Measurements from ENCODE around the gene SNAI3.
"Not testable (repeated sequence)": the region's sequence is repeated elsewhere in the genome, so short reads cannot be mapped to it uniquely, and the experiment has no call there.

The SNAI3 gene

DNA sequence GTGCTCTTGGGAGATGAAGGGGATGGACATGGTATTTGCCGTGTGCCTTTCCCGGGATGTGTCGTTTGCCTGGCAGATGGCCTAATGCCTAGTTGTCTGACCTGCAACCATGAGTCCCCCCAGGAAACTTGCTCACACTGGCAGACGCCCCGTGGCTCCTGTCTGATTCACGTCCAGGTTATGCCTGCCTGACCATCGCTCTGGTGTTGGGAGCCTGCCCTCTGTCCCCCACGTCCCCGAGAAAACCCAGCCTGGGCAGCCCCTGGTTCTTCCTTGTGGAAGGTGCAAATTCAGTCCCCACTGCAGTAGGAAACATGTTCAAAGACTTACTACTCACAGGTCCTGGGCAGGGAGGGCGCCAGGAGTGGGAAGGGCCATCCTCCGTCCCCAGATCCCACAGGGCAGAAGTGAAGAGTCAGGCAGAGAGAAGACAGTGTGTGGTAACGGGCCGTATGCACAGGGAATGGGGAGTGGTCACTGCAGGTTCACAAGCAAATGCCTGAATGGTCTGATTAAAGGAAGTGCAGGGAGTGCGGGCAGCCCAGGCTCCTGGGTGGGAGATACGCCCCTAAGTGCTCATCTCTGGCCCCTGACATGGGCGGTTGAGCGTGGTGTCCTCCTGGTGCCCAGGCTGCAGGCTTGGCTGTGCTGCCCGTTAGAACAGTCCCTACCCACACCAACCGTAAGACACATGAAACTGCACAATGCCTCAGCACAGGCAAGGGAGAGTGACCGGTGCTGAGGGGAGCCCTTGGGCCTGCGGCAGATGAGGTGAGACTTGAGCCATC, 4.2 kb upstream of the SNAI3 start:
- DNase-seq (ENCODE audit: low read depth): no peak

DNA sequence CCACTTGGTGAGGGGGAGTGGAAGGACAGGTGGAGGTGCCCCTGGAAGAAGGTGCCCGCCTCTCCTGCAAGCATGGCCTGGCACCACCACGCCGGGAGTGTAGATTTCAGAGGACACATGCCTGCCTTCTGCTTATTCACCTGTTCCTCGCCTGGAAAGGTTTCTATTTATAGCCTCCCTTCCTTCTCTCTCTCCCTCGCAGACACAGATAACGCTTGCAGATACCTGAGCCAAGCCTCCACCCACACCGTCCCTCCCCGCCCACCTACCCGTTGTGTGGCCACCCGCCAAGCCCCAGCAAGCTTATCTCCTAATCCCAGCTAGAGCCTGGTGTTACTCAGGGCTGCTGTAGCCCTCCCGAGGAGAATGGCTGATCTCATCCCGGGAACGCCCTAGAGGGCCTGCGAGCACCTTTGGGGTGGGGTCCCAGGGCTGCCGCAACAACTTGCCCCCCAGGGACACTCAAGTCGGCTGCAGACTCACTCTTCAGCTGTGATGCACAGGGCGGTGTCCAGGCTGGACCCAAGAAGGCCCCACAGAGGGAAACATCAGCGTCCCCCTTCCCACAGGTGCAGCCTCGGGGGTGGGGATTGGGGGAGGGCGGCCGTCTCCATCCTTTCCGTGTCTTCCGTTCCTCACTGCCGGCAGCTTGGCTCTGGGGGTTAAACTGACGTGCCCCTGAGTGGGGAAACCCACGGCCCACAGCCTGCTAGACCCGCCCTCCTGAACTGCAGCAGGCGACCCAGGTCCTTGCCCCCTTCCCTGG, 1.9 kb upstream of the SNAI3 start:
- no peak for DNase-seq (ENCODE audit: low read depth)

DNA sequence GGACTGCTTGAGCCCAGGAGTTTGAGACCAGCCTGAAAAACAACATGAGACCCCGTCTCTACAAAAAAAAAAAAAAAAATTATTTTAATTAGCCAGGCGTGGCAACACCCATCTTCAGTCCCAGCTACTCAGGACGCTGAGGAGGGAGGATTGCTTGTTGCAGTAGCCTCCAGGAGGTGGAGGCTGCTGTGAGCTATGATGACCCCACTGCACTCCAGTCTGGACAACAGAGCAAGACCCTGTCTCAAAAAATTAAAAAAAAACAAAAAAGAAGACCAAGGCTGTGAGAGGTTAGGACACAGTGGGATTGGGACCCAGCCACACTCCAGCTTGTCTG, 1.3 kb upstream of the SNAI3 start:
- DNase-seq (ENCODE audit: low read depth): no peak

DNA sequence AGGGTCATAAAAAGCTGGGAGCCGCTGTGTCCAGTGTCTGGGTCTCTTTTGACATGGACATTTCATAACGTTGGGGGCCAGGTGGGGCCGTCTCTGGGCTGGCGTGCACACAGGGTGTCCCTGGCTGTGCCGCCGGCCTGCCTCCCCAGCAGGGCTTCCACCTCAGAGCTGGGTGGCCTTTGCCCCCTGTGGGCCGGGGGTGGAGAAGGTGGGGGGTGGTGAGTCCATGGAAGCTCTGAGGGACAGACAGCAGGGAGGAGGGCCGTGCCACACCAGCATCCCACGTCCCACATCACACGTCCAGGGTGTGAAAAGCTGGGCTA, 908 bp upstream of the SNAI3 start:
- DNase-seq (ENCODE audit: low read depth): no peak

DNA sequence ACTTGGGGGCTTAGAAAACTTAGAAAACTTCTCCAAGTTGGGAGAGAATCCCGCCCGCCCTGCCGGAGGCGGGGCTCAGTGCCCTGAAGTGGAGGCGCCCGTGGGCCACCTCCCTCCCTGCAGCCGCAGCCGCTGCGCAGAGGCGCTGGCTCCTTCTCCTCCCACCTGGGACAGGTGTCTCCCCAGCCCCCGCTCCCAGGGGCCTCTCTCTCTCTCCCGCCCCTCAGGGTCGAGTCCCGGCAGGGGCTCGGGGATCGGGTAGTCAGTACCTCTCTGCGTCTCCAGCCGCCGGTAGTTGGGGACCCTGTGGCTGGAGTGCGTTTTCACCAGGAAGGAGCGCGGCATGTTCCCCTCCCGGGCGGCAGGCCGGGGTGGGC, 257 bp downstream of the SNAI3 start:
- peak; percentile 51 for DNase-seq (ENCODE audit: low read depth)

DNA sequence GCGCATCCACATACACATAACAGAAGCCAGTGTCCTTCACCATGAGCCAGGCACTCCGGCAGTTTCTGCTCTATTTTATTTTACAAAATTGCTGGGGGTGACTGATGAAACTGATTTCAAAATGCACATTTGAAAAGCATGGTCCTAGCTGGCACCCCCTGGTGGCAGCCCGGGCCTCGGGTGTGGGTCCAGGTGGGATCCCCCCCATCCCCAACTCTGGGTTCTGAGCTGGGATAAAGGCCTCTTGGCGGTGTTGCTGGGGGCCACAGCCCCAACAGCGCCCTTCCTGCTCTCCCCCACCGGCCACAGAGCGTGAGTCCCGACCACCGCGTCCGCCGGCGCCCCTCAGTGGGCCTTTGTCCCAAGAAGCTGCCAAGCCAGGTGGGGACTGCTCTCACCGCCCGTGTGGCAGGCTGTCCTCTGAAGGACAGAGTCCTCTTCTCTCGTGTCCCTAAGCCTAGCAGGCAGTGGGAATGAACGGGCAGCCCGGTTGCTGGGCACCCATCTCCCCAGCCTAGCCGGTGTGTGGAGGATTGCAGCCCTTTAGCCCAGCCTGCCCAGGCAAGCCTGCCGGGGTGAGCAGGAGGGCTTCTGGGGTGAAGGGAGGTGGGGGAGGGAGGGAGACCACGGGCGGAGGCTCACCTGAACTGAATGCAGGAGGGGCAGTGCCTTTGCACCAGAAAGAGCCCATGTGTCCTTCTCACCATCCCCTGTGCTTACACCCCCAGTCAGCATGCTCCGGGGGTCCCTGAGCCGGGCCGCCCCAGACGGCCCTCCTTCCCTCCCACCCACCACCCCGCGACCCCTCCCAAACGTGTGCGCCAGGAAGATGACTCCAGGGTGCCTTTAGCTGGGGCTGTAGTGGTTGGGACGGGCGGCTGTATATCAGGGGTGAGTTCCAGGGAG, 898 bp downstream of the SNAI3 start:
- no peak for DNase-seq (ENCODE audit: low read depth)

DNA sequence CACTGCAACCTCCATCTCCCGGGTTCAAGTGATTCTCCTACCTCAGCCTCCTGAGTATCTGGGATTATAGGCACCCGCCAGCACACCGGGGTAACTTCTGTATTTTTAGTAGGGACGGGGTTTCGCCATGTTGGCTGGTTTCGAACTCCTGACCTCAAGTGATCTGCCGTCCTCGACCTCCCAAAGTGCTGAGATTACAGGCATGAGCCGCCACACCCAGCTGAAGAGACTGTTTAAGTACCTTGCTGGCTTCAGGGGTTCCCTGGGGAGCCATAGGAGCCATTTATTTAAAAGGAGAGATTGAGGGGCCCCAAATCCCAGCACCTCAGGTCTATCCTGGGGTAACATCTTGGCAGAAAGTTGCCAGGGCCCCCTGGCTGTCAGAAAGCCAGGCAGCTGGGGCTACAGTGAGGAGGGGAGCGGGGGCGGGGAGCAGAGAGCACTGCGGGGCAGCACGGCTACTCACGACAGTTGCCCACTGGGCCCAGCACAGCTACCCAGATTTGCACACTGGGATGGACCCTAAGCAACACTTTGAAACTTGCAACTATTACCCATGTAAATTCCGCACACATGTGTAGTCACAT, 1.6 kb downstream of the SNAI3 start:
- DNase-seq (ENCODE audit: low read depth): no peak

DNA sequence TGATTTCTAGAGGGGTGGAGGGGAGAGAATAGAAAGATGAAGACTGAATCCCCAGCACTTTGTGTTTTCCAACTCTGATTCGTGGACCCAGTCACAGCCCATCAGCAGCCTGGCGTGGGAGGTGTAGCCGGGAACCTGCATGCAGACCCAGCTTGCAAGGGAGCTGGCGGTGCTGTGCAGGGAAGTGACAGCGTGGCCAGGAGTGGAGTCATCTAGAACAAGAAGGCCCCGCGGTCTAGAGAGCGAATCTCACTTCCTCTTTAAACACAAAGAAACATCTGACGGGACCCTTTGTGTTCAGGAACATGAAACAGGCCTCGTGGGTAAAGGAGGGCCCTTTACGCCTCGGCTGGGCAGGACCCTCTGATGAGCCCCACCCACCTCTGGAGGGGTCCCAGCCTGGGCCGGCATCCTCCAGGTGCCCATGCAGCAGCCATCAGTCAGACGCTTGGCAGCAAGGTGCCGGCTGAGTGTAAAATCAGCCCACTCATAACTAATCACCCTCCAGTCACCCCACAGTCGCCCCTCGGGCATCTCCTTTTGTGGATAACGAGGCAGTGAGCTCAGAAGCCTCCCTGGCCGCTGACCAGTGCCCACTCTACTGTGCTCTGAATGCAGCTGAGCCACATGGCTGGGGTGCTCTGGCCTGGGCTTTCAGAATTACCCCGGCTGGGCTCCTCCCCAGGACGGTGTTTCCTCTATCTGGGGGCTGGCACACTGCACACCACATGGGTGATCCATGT, 4.4 kb downstream of the SNAI3 start:
- DNase-seq (ENCODE audit: low read depth): peak; percentile 45

DNA sequence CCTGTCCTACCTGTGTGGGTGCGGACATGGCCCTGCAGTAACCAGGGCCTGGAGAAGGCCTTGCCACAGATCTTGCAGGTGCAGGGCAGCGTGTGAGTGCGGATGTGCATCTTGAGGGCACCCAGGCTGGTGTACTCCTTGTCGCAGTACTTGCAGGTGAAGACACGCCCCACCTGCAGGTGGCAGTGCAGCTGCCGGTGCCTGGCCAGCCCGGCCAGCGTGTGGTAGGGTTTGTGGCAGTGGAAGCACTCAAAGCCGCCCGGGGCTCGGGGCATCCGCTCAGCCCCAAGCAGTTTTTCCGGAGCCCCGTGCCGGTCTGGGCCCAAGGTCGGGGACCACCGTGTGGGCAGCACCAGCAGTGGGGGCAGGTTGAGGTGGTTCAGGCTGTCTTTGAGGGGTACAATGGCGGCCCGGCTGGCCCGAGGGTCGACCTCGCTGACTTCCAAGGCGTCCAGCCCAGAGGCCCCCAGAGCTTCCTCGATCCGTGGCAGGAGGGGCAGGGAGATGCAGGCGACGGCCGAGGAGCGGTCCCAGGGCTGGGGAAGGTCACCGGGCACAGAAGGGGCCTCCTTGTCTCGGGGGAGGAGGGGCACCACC, 5.1 kb downstream of the SNAI3 start:
- DNase-seq (ENCODE audit: low read depth): no peak

DNA sequence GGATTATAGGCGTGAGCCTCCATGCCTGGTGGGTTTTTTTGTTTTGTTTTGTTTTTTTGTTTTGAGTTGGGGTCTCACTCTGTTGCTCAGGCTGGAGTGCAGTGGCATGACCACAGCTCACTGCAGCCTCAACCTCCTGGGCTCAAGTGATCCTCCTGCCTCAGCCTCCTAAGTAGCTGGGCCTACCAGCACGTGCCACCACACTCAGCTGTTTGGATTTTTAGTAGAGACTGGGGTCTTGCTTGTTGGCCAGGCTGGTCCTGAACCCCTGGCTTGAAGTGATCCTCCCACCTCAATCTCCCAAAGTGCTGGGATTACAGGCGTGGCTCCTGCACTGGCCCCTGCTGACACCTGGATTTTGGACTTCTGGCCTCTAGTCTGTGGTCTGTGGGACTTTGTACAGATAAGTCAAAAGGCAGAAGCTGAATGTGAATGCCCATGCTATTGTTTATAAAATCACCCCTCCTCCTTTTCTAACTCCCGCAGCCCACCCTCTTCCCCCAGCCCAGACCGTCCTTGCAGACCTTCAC, 5.7 kb downstream of the SNAI3 start:
- no peak for DNase-seq (ENCODE audit: low read depth)

DNA sequence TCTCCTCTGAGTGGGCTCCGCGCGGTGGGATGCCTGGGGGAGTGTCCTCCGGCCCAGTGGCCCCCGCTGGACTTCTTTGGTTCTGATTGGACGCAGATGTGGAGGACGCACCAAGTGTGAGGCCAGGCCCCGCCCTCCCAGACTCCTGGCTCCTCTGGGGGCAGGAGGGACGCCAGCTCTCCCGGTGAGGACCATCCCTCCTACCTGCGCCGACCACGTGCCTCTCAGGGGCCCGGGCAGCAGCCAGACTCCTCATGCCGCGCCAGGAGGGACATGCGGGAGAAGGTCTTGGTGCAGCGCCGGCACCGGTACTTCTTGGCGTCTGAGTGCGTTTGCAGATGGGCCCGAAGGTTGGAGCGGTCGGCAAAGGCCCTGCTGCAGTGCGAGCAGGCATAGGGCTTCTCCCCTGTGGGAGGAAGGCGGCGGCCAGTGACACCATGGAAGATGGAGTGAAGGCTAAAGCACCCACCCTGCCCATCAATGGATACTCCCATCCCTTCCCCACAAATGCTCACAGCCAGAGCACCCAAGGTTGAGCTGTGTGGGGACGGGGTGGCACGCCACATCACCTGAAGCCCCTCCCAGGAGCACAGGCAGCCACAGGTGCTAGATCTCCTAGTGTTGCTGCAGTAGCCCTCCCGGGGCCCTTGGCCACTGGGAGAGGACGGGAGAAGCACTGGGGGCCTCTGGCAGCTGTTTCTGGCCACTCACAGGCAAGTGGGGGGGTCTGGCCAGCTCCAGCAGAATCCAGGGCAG, 7.9 kb downstream of the SNAI3 start:
- no peak for DNase-seq (ENCODE audit: low read depth)

DNA sequence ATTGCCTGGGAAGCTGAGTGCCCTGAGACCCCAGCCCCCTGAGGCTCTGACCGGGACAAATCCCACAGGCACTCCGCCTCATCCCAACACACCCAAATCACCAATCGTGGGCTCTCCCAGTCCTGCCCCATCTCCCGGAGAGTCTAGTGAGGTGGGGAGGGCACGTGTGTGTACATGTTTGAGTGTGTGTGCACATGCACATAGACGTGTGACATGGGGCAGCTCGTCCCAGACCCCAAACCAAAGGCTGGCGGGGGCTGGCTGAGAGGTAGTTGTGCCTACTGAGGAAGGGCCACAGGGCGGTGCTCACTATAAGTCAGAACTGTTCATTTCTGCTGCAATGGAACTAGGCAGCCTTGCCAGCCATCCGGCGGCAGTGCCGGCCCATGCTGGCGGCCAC, 8.6 kb downstream of the SNAI3 start:
- no peak for DNase-seq (ENCODE audit: low read depth)

DNA sequence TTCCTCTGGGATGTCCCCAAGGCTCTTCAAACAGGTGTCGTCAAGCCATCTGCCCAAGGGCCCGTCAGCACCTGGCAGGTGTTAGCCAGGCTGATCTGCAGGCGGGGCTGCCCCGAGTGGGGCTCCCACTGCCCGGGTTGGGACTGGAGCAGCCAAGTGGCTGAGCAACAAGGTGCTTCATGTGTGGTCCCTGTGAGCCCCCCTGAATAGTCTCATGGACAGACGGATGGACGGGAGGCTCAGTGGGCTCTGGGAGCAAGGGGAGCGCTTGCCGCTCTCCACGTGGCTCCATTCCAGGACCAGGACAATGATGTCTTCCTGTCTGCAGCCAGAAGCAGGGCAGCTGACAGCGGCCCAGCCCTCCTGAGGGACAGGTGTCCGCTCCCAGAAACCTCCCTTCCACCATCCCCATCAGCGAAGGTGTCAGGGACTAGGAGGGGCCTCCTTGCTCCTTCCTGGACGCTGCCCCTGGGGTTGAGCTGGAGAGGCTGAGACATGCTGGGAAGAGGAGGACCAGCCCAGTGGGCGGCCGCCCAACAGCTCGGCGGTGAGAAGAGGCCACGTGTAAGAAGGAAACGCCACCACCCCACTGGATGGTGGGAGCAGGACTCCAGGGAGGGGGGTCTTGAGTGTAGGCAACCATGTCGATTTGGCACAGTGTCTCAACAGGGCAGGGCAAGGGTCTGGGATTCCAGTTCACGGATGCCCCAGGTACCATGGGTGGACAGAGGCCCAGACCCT, 9.6 kb downstream of the SNAI3 start:
- no peak for DNase-seq (ENCODE audit: low read depth)

DNA sequence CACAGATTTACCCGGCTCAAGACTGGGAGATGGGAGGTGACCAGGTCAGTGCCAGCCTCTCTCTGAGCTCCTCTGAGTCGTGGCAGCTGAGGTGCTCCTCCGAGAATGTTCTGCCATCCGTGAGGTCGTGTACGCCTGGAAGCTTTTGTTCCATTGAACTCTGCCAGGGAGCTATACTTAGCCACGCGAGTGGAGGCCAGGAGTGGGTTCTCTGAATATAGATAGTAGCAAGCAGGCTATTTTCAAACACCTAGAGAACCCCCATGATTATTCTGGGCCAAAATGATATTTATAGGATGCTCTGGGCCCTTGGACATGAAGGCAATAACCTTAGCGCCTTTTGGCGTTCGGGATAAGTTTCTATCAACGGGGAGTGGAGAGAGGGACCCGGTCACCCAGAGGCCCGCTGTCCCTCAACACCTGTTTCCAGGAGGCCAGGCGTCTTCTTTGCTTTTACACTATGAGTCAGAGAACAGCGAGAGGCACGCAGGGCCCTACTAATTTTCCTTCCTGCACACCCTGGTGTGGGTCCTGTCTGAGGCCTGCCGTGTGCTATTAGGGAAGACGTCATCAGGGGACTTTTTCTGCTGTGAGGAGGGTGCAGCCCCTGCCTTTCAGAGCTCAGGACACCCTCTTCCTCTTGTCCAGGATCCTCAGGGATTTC, 12.5 kb downstream of the SNAI3 start:
- DNase-seq (ENCODE audit: low read depth): no peak

DNA sequence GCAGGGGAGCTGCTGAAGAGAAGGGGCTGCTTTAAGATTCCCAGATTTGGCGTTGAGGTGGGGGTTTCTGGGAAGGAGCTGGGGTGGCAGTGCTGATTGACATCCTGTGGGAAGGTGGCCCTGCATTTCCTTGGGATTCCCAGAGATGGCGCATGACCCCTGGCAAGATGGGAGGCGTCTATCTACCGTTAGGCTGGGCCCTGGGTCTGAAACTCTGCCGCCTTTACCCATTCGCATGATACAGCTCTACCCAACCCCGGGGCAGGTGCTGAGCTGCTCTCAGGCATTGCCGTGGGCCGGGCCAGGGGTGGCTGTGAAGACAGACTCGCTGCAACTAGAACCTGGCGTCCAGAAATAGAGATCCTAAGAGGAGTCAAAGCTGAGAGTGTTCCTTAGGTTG, 13.5 kb downstream of the SNAI3 start:
- no peak for DNase-seq (ENCODE audit: low read depth)

DNA sequence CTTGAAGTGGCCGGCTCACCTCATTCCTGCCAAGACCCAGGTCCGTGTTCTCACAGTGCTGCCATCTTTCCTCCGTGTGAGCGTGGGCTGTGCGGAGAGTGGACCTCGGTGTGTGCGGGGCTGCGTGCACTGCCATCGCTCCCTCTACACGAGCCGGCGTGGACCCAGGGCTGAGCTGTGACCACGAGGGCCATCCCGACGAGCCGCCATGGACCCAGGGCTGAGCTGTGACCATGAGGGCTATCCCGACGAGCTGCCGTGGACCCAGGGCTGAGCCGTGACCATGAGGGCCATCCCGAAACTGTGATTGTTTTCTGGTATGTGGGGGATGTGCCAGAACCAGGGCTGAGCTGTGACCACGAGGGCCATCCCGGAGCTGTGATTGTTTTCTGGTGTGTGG, 14.5 kb downstream of the SNAI3 start:
- DNase-seq (ENCODE audit: low read depth): no peak

DNA sequence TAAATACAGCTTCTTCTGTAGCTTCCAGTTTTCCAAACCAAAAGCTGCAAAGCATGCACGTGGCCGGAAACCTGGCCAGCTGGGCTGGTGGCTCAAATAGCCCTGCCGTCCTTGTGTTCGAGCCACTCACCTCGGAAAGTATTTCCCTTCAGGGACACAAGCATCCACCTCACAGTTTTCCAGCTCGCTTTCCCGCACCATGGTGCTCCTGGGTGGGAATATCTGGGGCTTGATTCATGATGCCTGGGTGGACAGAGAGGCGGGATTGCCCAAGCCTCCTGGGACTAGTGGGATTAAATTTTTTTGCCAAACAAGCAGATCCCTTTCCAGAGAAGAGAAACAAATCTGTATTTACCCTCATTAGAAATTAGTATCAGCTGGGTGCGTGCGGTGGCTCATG, 16.3 kb downstream of the SNAI3 start:
- no peak for DNase-seq (ENCODE audit: low read depth)

DNA sequence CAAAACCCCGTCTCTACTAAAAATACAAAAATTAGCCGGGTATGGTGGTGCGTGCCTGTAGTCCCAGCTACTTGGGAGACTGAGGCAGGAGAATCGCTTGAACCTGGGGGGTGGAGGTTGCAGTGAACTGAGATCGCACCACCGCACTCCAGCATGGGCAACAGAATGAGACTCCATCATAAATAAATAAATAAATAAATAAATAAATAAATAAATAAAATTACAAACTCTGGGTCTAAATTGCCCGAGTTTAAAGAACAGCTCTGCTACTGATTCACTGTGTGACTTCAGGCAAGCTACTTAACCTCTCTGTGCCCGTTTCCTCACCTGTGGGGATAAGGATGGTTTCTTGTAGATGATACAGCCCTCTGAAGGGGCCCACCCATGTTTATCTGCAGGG, 16.8 kb downstream of the SNAI3 start:
- not testable (repeated sequence) for DNase-seq (ENCODE audit: low read depth)

DNA sequence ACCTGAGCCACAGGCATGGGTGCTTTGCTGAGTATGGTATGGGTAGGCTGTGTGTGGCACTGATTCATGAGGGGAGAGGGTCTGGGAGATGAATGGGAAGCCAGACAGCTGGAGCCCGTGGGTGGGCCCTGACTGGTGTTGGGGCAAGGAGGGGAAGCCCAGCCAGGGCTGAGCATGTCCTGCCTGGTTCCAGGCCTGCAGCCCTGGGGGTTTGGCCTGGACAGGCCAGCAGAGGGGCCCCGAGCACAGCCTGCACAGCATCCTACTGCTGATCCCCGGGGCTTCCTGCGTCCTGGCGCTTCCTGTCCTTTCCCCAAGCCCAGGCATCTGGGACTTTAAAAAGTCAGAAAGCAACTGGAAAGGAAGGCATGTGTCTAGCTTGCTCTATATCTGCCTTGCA, 18.8 kb downstream of the SNAI3 start:
- no peak for DNase-seq (ENCODE audit: low read depth)

Measured in T-helper 22 cell (primary cell).